GM18520 (cell line): Measurements from ENCODE around the gene APOA4.

Experiments
- ATAC-seq: cut with Tn5 transposase; IDR thresholded peaks from one replicate; pipeline ENCODE4 v1.9.1; 2021; ENCODE audit not compliant: unreplicated experiment

APOA4 gene

GRCh38 chr11:116823031-116823843, at the start of gene APOA4:
TSS of gene APOA4 (minus strand) at chr11:116823304. CDS start at chr11:116823191, 113 bp downstream.
- ATAC-seq, result no peak

GRCh38 chr11:116871248-116871647, 48.1 kb upstream of the APOA4 start:
- ATAC-seq, result no peak

- no peak for ATAC-seq
Observed at GRCh38 chr11:116870054-116870453, 47.0 kb upstream of the APOA4 start.

GRCh38 chr11:116869610-116870009, 46.5 kb upstream of the APOA4 start:
- no peak for ATAC-seq

GRCh38 chr11:116868066-116868465, 45.0 kb upstream of the APOA4 start:
- no peak for ATAC-seq

GRCh38 chr11:116867619-116868018, 44.5 kb upstream of the APOA4 start:
- ATAC-seq, result no peak

- ATAC-seq, result no peak
Observed at GRCh38 chr11:116866804-116867455, 43.8 kb upstream of the APOA4 start.

GRCh38 chr11:116865696-116866095, 42.6 kb upstream of the APOA4 start:
- ATAC-seq, result no peak

- no peak for ATAC-seq
Observed at GRCh38 chr11:116864531-116864930, 41.4 kb upstream of the APOA4 start.

GRCh38 chr11:116862951-116863350, 39.8 kb upstream of the APOA4 start:
- no peak for ATAC-seq

- ATAC-seq, result no peak
Observed at GRCh38 chr11:116862185-116862584, 39.1 kb upstream of the APOA4 start.

- ATAC-seq, result no peak
Observed at GRCh38 chr11:116861539-116861938, 38.4 kb upstream of the APOA4 start.

- ATAC-seq, result no peak
Observed at GRCh38 chr11:116860303-116860702, 37.2 kb upstream of the APOA4 start.

- ATAC-seq, result no peak
Observed at GRCh38 chr11:116859175-116859574, 36.1 kb upstream of the APOA4 start.

GRCh38 chr11:116857936-116858335, 34.8 kb upstream of the APOA4 start:
- ATAC-seq, result no peak

- ATAC-seq, result no peak
Observed at GRCh38 chr11:116857316-116857715, 34.2 kb upstream of the APOA4 start.

- no peak for ATAC-seq
Observed at GRCh38 chr11:116856423-116856822, 33.3 kb upstream of the APOA4 start.

- ATAC-seq, result no peak
Observed at GRCh38 chr11:116855413-116855812, 32.3 kb upstream of the APOA4 start.

- peak; percentile 95 for ATAC-seq
Observed at GRCh38 chr11:116853461-116854073, 30.5 kb upstream of the APOA4 start.

- ATAC-seq, result no peak
Observed at GRCh38 chr11:116852261-116853031, 29.3 kb upstream of the APOA4 start.

GRCh38 chr11:116851626-116852025, 28.5 kb upstream of the APOA4 start:
- ATAC-seq, result no peak
